Keratinocyte (primary cell): ENCODE data around the gene SLC45A2.

ENCODE experiments used
- CTCF ChIP-seq, 3 experiments: IDR thresholded peaks in 1 of 3; conservative IDR thresholded peaks in 1 of 3; optimal IDR thresholded peaks in 1 of 3; 2 replicates in 2 of 3; 3 replicates in 1 of 3; pipeline versions ENCODE3 to v1.5.1; 2011; ENCODE audit warnings: low read length in 3 of 3, mild to moderate bottlenecking in 3 of 3, moderate library complexity in 2 of 3, control low read depth in 1 of 3, inconsistent platforms in 1 of 3; ENCODE audit not compliant: insufficient read depth in 2 of 3; ENCODE audit errors: extremely low read depth in 1 of 3
- EZH2 ChIP-seq: IDR thresholded peaks from one replicate; pipeline ENCODE4 v1.6.1; 2012; ENCODE audit warnings: inconsistent platforms, mild to moderate bottlenecking, low read length, moderate library complexity

DNA sequence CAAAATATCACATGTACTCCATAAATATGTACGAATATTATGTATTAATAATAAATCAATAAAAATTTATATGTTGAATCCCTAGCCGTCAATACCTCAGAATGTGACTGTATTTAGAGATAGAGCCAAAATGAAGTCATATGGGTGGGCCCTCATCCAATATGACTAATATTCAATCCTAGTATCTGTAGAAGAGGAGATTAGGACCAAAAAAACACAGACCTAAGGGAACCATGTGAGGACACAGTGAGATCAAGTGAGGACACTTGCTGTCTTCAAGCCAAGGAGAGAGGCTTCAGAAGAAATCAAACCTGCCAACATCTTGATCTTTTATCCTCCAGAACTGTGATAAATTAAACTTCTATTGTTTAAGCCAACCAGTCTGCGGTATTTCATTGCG lies 27.0 kb upstream of the SLC45A2 start:
- TF ChIP-seq CTCF (optimal IDR thresholded peaks at IDR 0.05 in 1 of 3, IDR thresholded peaks at IDR 0.05 in 1 of 3, conservative IDR thresholded peaks at IDR 0.05 in 1 of 3; ENCODE audit: extremely low read depth in 1 of 3, insufficient read depth in 2 of 3, low read length in 3 of 3) (no peak), EZH2 (no peak)
